ENCODE data around the gene HAPSTR1.
A peak's percentile ranks its signal among the peaks of the same experiment; 100 is the strongest.
"Not testable (repeated sequence)": the region's sequence is repeated elsewhere in the genome, so short reads cannot be mapped to it uniquely, and the experiment has no call there.

The HAPSTR1 gene

DNA sequence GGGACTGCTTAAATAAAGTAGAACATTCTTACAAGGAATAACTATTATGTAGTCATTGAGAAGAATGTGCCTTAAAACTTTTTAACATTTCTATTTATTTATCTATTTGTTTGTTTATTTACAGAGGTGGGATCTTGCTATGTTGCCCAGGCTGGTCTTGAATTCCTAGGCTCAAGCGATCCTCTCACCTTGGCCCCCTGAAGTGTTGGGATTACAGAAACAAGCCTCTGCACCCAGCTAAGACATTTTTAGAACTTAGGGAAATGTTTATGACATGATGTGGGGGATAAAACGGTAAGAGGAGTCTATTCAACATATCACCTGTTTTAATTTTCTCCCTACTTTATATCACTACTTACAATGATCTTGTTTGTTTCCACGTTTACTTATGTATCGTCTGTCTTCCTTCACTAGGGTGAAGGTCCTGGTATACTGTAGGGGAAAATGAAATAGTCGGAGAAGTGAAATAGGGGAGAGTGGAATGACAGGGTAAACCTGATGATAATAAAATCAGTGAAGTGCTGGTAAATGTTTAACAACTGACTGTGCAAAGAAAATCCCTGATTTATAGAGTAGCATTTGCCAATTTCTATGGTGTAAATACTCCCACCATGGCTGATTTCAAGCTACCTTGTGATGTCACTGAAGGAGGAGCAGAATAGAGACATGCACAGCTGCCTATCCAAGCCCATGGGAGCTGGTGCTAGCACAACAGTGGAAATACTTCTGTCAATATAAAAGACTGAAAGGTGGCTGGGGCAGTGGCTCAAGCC is 16.0 kb upstream of the HAPSTR1 start:
- TF ChIP-seq LEF1 (IDR thresholded peaks at IDR 0.05; ENCODE audit: borderline replicate concordance) (no peak), ARNT (IDR thresholded peaks at IDR 0.05) (no peak), NFRKB (IDR thresholded peaks at IDR 0.05) (no peak), ELF4 (IDR thresholded peaks at IDR 0.05) (no peak), SP1 (IDR thresholded peaks at IDR 0.05) (no peak)
- no peak for DNase-seq (ENCODE audit: extremely low spot score)
- ChIA-PET POLR2A (no interaction called here), CTCF (no interaction called here)

DNA sequence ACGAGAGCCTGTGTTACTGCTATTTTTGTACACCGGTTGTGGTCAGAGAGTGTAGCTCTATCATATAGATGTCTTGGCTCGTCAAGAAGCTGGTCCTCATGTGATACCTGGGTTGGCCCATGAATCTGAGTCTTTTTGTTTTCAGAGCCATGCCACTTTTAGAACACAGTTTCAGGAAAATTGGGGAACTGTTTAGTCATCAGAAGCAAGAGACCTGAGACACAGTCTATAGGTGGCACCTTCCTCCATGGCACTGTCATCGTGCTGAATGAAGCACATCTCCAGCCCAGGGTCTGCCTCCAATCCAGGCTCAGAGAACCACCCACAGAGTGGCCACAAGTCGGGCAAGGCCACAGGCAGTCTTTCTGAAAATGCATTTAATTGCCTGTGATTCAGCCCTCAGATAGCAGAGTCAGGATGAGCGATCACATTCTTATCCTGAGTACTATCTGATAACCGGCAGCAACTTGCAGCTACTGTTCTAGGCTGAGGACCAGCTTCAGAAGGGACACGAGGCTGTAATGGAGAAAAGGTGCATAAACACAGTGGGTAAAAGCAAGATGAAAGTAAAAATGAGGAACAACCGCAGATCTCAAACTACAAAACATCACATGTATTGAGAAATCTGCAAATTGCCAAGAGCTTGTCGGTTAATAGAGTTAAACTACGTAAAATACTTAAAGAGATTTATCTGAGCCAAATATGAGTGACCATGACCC is 14.2 kb upstream of the HAPSTR1 start:
- no peak for DNase-seq (ENCODE audit: extremely low spot score)
- CTCF ChIA-PET, result no interaction called here
- TF ChIP-seq ARNT (IDR thresholded peaks at IDR 0.05), result no peak
- no peak for TF ChIP-seq LEF1 (IDR thresholded peaks at IDR 0.05; ENCODE audit: borderline replicate concordance)
- no peak for TF ChIP-seq ZNF384 (IDR thresholded peaks at IDR 0.05)
- TF ChIP-seq TARDBP (IDR thresholded peaks at IDR 0.05), result no peak
- no peak for TF ChIP-seq BHLHE40 (IDR thresholded peaks at IDR 0.05; ENCODE audit: borderline replicate concordance)
- no peak for TF ChIP-seq FOXM1 (IDR thresholded peaks at IDR 0.05; ENCODE audit: borderline replicate concordance)
- TF ChIP-seq FOXK2 (IDR thresholded peaks at IDR 0.05), result no peak
- TF ChIP-seq FOXA1 (IDR thresholded peaks at IDR 0.05), result no peak
- TF ChIP-seq, protein P1, sequence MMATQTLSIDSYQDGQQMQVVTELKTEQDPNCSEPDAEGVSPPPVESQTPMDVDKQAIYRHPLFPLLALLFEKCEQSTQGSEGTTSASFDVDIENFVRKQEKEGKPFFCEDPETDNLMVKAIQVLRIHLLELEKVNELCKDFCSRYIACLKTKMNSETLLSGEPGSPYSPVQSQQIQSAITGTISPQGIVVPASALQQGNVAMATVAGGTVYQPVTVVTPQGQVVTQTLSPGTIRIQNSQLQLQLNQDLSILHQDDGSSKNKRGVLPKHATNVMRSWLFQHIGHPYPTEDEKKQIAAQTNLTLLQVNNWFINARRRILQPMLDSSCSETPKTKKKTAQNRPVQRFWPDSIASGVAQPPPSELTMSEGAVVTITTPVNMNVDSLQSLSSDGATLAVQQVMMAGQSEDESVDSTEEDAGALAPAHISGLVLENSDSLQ (IDR thresholded peaks at IDR 0.05), result no peak
- TF ChIP-seq SP1 (IDR thresholded peaks at IDR 0.05), result no peak
- TF ChIP-seq CTBP1 (IDR thresholded peaks at IDR 0.05; ENCODE audit: borderline replicate concordance), result no peak
- no peak for TF ChIP-seq HDGF (IDR thresholded peaks at IDR 0.05; ENCODE audit: borderline replicate concordance)
- no peak for TF ChIP-seq L3MBTL2 (conservative IDR thresholded peaks at IDR 0.05)
- TF ChIP-seq ELF4 (IDR thresholded peaks at IDR 0.05), result no peak
- no peak for TF ChIP-seq NFRKB (IDR thresholded peaks at IDR 0.05)
- POLR2A ChIA-PET, result interaction anchor here (2.0 kb wide), 1 partner anchor 14 kb away, joined by 7 read pairs; the partner anchor contains the start of gene HAPSTR1

DNA sequence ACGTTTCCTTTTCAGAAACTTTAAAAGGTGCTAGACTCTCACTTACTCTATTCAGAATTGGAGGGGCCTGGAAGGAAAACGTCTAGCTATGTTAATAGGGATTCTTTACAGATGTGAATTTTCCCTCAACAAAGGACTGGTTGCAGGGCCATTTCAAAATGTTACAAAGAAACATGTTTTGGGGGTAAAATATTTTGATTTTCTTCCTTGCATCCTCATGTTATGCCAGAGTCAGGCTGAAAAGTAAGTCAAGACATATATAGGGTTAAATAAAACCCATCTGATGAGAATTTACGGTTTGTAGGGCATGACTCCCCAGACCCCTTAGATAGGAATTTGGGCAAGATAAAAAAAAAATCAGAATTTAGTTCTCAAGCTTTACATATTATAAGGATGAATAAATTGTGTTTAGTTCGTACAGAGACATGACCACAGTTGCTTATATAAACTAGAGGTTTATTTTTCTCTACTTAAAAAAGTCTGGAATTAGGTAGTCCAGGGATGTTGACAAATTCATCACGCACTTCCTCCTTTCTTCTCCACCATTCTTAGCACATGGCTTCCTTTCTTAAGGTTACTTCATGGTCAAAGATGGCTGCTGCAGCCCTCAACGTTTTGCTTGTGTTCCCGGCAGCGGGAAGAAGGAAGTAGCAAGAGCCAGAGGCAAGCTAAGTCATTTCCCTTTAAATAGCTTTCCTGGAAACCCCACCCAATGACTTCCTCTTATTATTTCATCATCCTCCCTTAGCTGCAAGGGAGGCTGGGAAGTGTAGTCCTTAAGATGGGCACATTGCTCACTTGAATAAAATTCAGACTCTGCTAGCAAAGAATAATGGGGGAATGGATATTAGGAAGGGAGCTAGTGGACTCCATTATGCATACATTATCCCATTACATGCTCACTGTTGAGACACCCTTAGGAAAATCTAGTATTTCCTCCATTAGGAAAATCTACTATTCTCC is 12.7 kb upstream of the HAPSTR1 start:
- peak; percentile 62 for DNase-seq (ENCODE audit: extremely low spot score)
- POLR2A ChIA-PET, result interaction anchor here (1.3 to 2.7 kb wide), 2 partner anchors 13 to 25 kb away, joined by 3 to 13 read pairs; partner anchors contain the start of gene HAPSTR1
- CTCF ChIA-PET, result not testable (repeated sequence)
- TF ChIP-seq L3MBTL2 (conservative IDR thresholded peaks at IDR 0.05) (peak; percentile 97), NFRKB (IDR thresholded peaks at IDR 0.05) (peak; percentile 46; the same call in 1 of the 2 replicates), ELF4 (IDR thresholded peaks at IDR 0.05) (peak; percentile 69)

DNA sequence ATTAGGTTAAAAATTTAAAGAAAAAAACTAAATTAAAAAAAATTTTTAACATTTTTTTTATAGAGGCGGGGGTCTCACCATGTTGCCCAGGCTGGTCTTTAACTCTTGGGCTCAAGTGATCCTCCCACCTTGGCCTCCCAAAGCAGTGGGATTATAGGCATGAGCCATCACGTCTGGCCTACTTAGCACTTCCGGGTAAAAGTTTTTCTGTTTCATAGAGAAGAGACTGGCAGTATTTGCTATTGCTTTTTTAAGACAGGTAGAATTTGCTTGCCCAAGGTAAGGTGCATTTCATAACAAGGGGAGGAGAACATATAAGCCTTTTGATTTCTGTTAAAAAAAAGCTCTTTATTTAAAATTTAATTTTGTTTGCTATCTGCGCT is 12.0 kb upstream of the HAPSTR1 start:
- DNase-seq (ENCODE audit: extremely low spot score), result no peak
- ChIA-PET POLR2A (interaction anchor here (2.7 kb wide), 1 partner anchor 12 kb away, joined by 13 read pairs; the partner anchor contains the start of gene HAPSTR1), CTCF (no interaction called here)
- TF ChIP-seq ARNT (IDR thresholded peaks at IDR 0.05) (no peak), ELF4 (IDR thresholded peaks at IDR 0.05) (no peak), BHLHE40 (IDR thresholded peaks at IDR 0.05; ENCODE audit: borderline replicate concordance) (no peak), L3MBTL2 (conservative IDR thresholded peaks at IDR 0.05) (no peak), TARDBP (IDR thresholded peaks at IDR 0.05) (no peak), FOXK2 (IDR thresholded peaks at IDR 0.05) (no peak), ZNF384 (IDR thresholded peaks at IDR 0.05) (no peak), LEF1 (IDR thresholded peaks at IDR 0.05; ENCODE audit: borderline replicate concordance) (no peak), HDGF (IDR thresholded peaks at IDR 0.05; ENCODE audit: borderline replicate concordance) (no peak)
- TF ChIP-seq, protein P1 (IDR thresholded peaks at IDR 0.05), result no peak

DNA sequence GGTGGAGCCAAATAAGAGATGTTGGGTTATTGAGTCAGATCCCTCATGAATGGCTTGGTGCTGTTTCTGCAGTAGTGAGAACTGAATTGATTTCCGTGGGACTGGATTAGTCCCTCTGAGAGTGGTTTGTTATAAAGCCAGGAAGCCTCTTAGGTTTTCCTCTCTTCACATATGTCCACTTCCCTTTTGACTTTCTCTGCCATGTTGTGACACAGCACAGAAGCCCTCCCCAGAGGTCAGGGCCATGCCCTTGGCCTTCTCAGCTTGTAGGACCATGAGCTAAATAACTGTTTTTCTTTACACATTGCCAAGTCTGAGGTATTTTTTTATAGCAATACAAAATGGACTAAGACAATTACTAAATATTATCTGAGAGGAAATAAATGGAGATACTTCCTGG is 10.3 kb upstream of the HAPSTR1 start:
- TF ChIP-seq ZNF384 (IDR thresholded peaks at IDR 0.05), result no peak
- TF ChIP-seq HDGF (IDR thresholded peaks at IDR 0.05; ENCODE audit: borderline replicate concordance), result no peak
- no peak for TF ChIP-seq L3MBTL2 (conservative IDR thresholded peaks at IDR 0.05)
- TF ChIP-seq NFRKB (IDR thresholded peaks at IDR 0.05), result no peak
- TF ChIP-seq CTBP1 (IDR thresholded peaks at IDR 0.05; ENCODE audit: borderline replicate concordance), result no peak
- TF ChIP-seq FOXA1 (IDR thresholded peaks at IDR 0.05), result no peak
- no peak for TF ChIP-seq LEF1 (IDR thresholded peaks at IDR 0.05; ENCODE audit: borderline replicate concordance)
- no peak for TF ChIP-seq SUZ12 (IDR thresholded peaks at IDR 0.05)
- no peak for TF ChIP-seq FOXM1 (IDR thresholded peaks at IDR 0.05; ENCODE audit: borderline replicate concordance)
- no peak for TF ChIP-seq SP1 (IDR thresholded peaks at IDR 0.05)
- ChIA-PET CTCF (no interaction called here), POLR2A (interaction anchor here (2.7 kb wide), 1 partner anchor 10 kb away, joined by 13 read pairs; the partner anchor contains the start of gene HAPSTR1)
- DNase-seq (ENCODE audit: extremely low spot score), result no peak

DNA sequence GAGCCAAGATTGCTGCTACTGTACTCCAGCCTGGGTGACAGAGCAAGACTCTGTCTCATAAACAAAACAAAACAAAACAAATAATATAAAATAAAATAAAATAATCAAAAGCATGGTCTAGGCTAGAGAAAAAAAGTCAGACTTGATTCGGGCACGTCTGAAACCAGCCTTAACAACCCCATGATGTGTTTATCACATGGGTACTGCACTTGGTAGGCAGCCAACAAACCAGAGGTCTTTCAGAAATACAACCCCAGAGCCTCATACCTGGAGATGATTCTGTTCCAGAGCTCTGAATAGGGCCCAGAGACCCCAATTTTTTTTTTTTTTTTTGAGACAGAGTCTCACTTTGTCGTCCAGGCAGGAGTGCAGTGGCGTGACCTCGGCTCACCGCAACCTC is 9.6 kb upstream of the HAPSTR1 start:
- ChIA-PET CTCF (no interaction called here), POLR2A (no interaction called here)
- TF ChIP-seq FOXA1 (IDR thresholded peaks at IDR 0.05), result no peak
- TF ChIP-seq LEF1 (IDR thresholded peaks at IDR 0.05; ENCODE audit: borderline replicate concordance), result no peak
- no peak for TF ChIP-seq NFRKB (IDR thresholded peaks at IDR 0.05)
- TF ChIP-seq, protein P1 (IDR thresholded peaks at IDR 0.05), result no peak
- no peak for TF ChIP-seq CTBP1 (IDR thresholded peaks at IDR 0.05; ENCODE audit: borderline replicate concordance)
- no peak for TF ChIP-seq ELF4 (IDR thresholded peaks at IDR 0.05)
- no peak for TF ChIP-seq SP1 (IDR thresholded peaks at IDR 0.05)
- TF ChIP-seq SUZ12 (IDR thresholded peaks at IDR 0.05), result no peak
- TF ChIP-seq L3MBTL2 (conservative IDR thresholded peaks at IDR 0.05), result no peak
- no peak for TF ChIP-seq FOXK2 (IDR thresholded peaks at IDR 0.05)
- DNase-seq (ENCODE audit: extremely low spot score), result no peak
